SU-DHL-6 (cell line): ENCODE results near the gene MRPL36.

ENCODE experiments used
- H2AFZ ChIP-seq: fragments of 200-600 bp; sonication (generic); 2 replicates; pipeline ENCODE4 v1.6.1; 2014; ENCODE audit warnings: low read depth, mild to moderate bottlenecking, moderate library complexity, mixed read lengths, antibody characterized with exemption, low read length; ENCODE audit not compliant: severe bottlenecking
- H3F3A ChIP-seq: fragments of 200-600 bp; shearing (Covaris generic); 2 replicates; pipeline ENCODE4 v1.6.0; 2016; ENCODE audit warnings: antibody characterized with exemption, mild to moderate bottlenecking; ENCODE audit not compliant: insufficient read depth
- H3K27ac ChIP-seq: fragments of 200-600 bp; sonication (generic); 2 replicates; pipeline ENCODE4 v1.5.1; 2016; ENCODE audit warnings: low read depth, mild to moderate bottlenecking, low read length, moderate library complexity, mixed read lengths
- H3K27me3 ChIP-seq: fragments of 200-600 bp; sonication (generic), shearing (Covaris generic); 2 replicates; pipeline ENCODE4 v1.6.0; 2014; ENCODE audit warnings: mild to moderate bottlenecking, low read length
- H3K36me3 ChIP-seq: fragments of 200-600 bp; sonication (generic); 2 replicates; pipeline ENCODE4 v1.6.1; 2014; ENCODE audit warnings: mild to moderate bottlenecking, low read length, mixed read lengths
- H3K4me2 ChIP-seq: fragments of 300-600, 200-600 bp; shearing (Covaris generic), sonication (generic); 2 replicates; pipeline ENCODE4 v1.6.0; 2014; ENCODE audit warnings: low read length, low read depth, mild to moderate bottlenecking; ENCODE audit not compliant: poor library complexity, severe bottlenecking
- H3K4me3 ChIP-seq: fragments of 200-600 bp; sonication (generic); 2 replicates; pipeline ENCODE4 v1.5.1; 2014; ENCODE audit warnings: antibody characterized with exemption, low read length, mild to moderate bottlenecking, mixed read lengths; ENCODE audit not compliant: insufficient read depth, poor library complexity, severe bottlenecking
- H3K79me2 ChIP-seq: fragments of 200-600 bp; sonication (generic); 2 replicates; pipeline ENCODE4 v1.6.1; 2014; ENCODE audit warnings: mild to moderate bottlenecking, low read length, moderate library complexity; ENCODE audit not compliant: insufficient read depth
- H3K9ac ChIP-seq: fragments of 200-600 bp; sonication (generic); 2 replicates; pipeline ENCODE4 v1.7.0; 2014; ENCODE audit warnings: mild to moderate bottlenecking, low read length
- H3K9me2 ChIP-seq: fragments of 200-600 bp; sonication (generic); replicated peaks from 2 replicates; pipeline ENCODE4 v1.6.1; 2014; ENCODE audit warnings: low read length; ENCODE audit not compliant: insufficient read depth
- H3K9me3 ChIP-seq: fragments of 200-600 bp; sonication (generic); 2 replicates; pipeline ENCODE4 v1.6.1; 2014; ENCODE audit warnings: low read length, mixed read lengths; ENCODE audit not compliant: insufficient read depth
- H4K20me1 ChIP-seq: fragments of 200-600 bp; sonication (generic); 2 replicates; pipeline ENCODE4 v1.6.1; 2014; ENCODE audit warnings: low read depth, mild to moderate bottlenecking, antibody characterized with exemption, low read length, moderate library complexity, mixed read lengths
- CTCF ChIP-seq: fragments of 200-600 bp; sonication (generic); IDR thresholded peaks from one replicate; pipeline ENCODE4 v1.5.1; 2017; ENCODE audit warnings: antibody characterized with exemption, mild to moderate bottlenecking, low read length, moderate library complexity; ENCODE audit not compliant: insufficient read depth, poor library complexity, severe bottlenecking
- EZH2phosphoT487 ChIP-seq: fragments of 200-600 bp; sonication (generic), shearing (Covaris generic); conservative IDR thresholded peaks from 2 replicates; pipeline ENCODE4 v1.6.1; 2018; ENCODE audit warnings: mild to moderate bottlenecking, antibody characterized with exemption, low read length, moderate library complexity, mixed read lengths

The MRPL36 gene

GRCh38 chr5:1765141-1765879 lies 34.3 kb downstream of the MRPL36 start:
- H2AFZ ChIP-seq, result no peak overlapping the region
- no peaks in the 10 kb centered on the region for H3K79me2 ChIP-seq
- no peaks in the 10 kb centered on the region for H4K20me1 ChIP-seq
- H3K9ac ChIP-seq, result no peak overlapping the region
- H3K27ac ChIP-seq, result peak overlapping the region; percentile 49
- peak overlapping the region; percentile 32 for H3K4me2 ChIP-seq
- no peak for TF ChIP-seq CTCF
- H3K4me3 ChIP-seq, result no peak overlapping the region
- no peaks in the 10 kb centered on the region for H3K27me3 ChIP-seq
- H3F3A ChIP-seq, result 0 out of 2 replicates have a peak, but pooled peaks cover 6% of the 10 kb centered on the region
- H3K9me2 ChIP-seq, result no peaks in the 10 kb centered on the region
- H3K36me3 ChIP-seq, result 0 out of 2 replicates have a peak, but pooled peaks cover 3% of the 10 kb centered on the region
- peaks cover 5% of the 10 kb centered on the region; the same call in 1 of the 2 replicates for H3K9me3 ChIP-seq

GRCh38 chr5:1764606-1764960 lies 35.1 kb downstream of the MRPL36 start:
- H2AFZ ChIP-seq, result no peak overlapping the region
- TF ChIP-seq CTCF (no peak), EZH2phosphoT487 (no peak)
- no peaks in the 10 kb centered on the region for H3K27me3 ChIP-seq
- no peak overlapping the region for H3K9ac ChIP-seq
- H3K9me2 ChIP-seq, result no peaks in the 10 kb centered on the region
- H3K9me3 ChIP-seq, result peaks cover 5% of the 10 kb centered on the region; the same call in 1 of the 2 replicates
- 0 out of 2 replicates have a peak, but pooled peaks cover 6% of the 10 kb centered on the region for H3F3A ChIP-seq
- no peaks in the 10 kb centered on the region for H4K20me1 ChIP-seq
- H3K4me3 ChIP-seq, result no peak overlapping the region
- peak overlapping the region; percentile 15 for H3K4me2 ChIP-seq
- H3K27ac ChIP-seq, result peak overlapping the region; percentile 49
- 0 out of 2 replicates have a peak, but pooled peaks cover 3% of the 10 kb centered on the region for H3K36me3 ChIP-seq
- H3K79me2 ChIP-seq, result no peaks in the 10 kb centered on the region

GRCh38 chr5:1763960-1764605 lies 35.6 kb downstream of the MRPL36 start:
- Histone ChIP-seq H3K9ac (no peak overlapping the region), H3K4me3 (no peak overlapping the region), H3K27me3 (no peaks in the 10 kb centered on the region), H2AFZ (no peak overlapping the region), H3K4me2 (no peak overlapping the region), H3F3A (0 out of 2 replicates have a peak, but pooled peaks cover 6% of the 10 kb centered on the region), H3K9me3 (peaks cover 5% of the 10 kb centered on the region; the same call in 1 of the 2 replicates), H4K20me1 (no peaks in the 10 kb centered on the region), H3K36me3 (0 out of 2 replicates have a peak, but pooled peaks cover 3% of the 10 kb centered on the region), H3K27ac (no peak overlapping the region; the same call in 1 of the 2 replicates), H3K9me2 (no peaks in the 10 kb centered on the region), H3K79me2 (no peaks in the 10 kb centered on the region)
- TF ChIP-seq CTCF (no peak), EZH2phosphoT487 (no peak)
